MCF 10A (cell line): ENCODE measurements around the gene ST6GALNAC2. TPM values are rescaled to one million over a fixed set of nuclear protein-coding genes. Genes with fewer than 3 reads are reported as not detected.

ENCODE experiments used
- BruUV-seq: library from RNA; stranded (reverse); fragments of 400-500 nt; replicated peaks from 2 replicates; lab custom pipeline; 2021; lab: Mats Ljungman, UMichigan
- CTCF ChIA-PET: fragments of 300-600 bp; sonication (Branson Sonifier 250); formaldehyde crosslinking; extraction: SDS; loops from one replicate; lab custom pipeline; 2021; ENCODE audit warnings: antibody characterized with exemption, inconsistent platforms; lab: Yijun Ruan, JAX
- POLR2A ChIA-PET: fragments of 300-600, 350-650 bp; sonication (Branson Sonifier 250); formaldehyde crosslinking; extraction: SDS; loops from one replicate; lab custom pipeline; 2020; ENCODE audit warnings: antibody characterized with exemption, inconsistent platforms; lab: Yijun Ruan, JAX
- DNase-seq: peaks from one replicate; pipeline ENCODE4 v3.0.0-alpha.2; 2018; ENCODE audit not compliant: unreplicated experiment
- H3K27ac Mint-ChIP-seq: one replicate; pipeline ENCODE4 v1.8.0; 2022; ENCODE audit warnings: mild to moderate bottlenecking, low read depth, mixed read lengths; ENCODE audit not compliant: unreplicated experiment
- H3K27me3 Mint-ChIP-seq: one replicate; pipeline ENCODE4 v1.8.0; 2022; ENCODE audit warnings: mixed read lengths; ENCODE audit not compliant: insufficient read depth, unreplicated experiment
- H3K36me3 Mint-ChIP-seq: one replicate; pipeline ENCODE4 v1.8.0; 2022; ENCODE audit warnings: mild to moderate bottlenecking, moderate library complexity, mixed read lengths; ENCODE audit not compliant: insufficient read depth, unreplicated experiment
- H3K4me1 Mint-ChIP-seq: one replicate; pipeline ENCODE4 v1.8.0; 2022; ENCODE audit warnings: mixed read lengths; ENCODE audit not compliant: insufficient read depth, unreplicated experiment
- H3K4me3 Mint-ChIP-seq: one replicate; pipeline ENCODE4 v1.8.0; 2022; ENCODE audit warnings: mild to moderate bottlenecking, moderate library complexity, mixed read lengths; ENCODE audit not compliant: unreplicated experiment
- H3K9me3 Mint-ChIP-seq: one replicate; pipeline ENCODE4 v1.8.0; 2022; ENCODE audit warnings: mixed read lengths; ENCODE audit not compliant: unreplicated experiment
- intact Hi-C: fragments of 100-400 bp; cut with micrococcal nuclease; formaldehyde crosslinking; loops from 2 replicates; pipeline ENCODE4 v1.14.1; 2022
- total RNA-seq: library from RNA; stranded (reverse); gene quantifications from 2 replicates; pipeline ENCODE4 v1.2.3, GENCODE V29; 2022
- TF ChIP-seq, protein P1 (sequence below): fragments of 200-600 bp; IDR thresholded peaks from one replicate; pipeline ENCODE4 v1.8.0; 2022; ENCODE audit warnings: antibody characterized with exemption, mild to moderate bottlenecking; ENCODE audit not compliant: unreplicated experiment

ST6GALNAC2 gene
- total RNA-seq, 1 experiment from 2014 or later, result 7.7 TPM

DNA sequence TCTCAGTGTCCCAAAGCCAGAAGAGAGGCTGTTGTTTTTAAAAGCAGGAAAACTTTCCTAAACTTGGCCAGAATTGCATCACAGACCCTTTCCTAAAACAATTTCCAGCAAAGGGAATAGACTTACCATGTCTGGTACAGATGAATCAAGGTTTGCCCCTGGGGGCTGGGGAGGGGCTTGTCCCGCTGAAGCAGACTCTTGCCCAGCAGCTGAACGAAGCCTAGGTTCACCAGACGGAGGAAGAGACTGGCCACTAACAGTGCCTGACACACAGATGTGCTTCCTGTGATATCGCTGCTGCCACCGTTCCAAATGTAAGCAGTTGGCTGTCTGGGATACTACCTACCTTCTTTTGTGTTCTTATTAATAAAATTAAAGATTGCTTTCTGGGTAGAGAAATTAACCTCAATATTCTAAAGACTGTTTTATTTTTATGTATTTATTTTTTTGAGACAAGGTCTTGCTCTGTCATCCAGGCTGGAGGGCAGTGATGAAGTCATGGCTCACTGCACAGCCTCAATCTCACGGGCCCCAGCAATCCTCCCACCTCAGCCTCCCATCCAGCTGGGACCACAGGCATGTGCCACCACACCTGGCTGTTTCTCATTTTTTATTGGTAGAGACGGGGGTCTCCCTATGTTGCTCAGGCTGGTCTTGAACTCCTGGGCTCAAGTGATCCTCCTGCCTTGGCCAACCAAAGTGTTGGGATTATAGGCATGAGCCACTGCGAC, 32.3 kb downstream of the ST6GALNAC2 start:
- H3K9me3 Mint-ChIP-seq, result no peaks in the 10 kb centered on the region
- intact Hi-C loops, result loop anchor here (5.0 to 10.0 kb wide), 2 partner anchors 161 to 576 kb away; partner anchors contain the start of genes ACOX1, MXRA7 and TEN1
- peaks cover 19% of the 10 kb centered on the region for H3K36me3 Mint-ChIP-seq
- ChIA-PET CTCF (interaction anchor here (2.7 kb wide), 1 partner anchor 30 kb away, joined by 11 read pairs; no protein-coding TSS in a partner anchor), POLR2A (interaction anchor here (1.0 to 4.5 kb wide), 4 partner anchors 7 to 31 kb away, joined by 3 to 47 read pairs (median 30); a partner anchor contains a TSS)
- no peak for DNase-seq
- H3K27ac Mint-ChIP-seq, result no peak overlapping the region
- TF ChIP-seq, protein P1, sequence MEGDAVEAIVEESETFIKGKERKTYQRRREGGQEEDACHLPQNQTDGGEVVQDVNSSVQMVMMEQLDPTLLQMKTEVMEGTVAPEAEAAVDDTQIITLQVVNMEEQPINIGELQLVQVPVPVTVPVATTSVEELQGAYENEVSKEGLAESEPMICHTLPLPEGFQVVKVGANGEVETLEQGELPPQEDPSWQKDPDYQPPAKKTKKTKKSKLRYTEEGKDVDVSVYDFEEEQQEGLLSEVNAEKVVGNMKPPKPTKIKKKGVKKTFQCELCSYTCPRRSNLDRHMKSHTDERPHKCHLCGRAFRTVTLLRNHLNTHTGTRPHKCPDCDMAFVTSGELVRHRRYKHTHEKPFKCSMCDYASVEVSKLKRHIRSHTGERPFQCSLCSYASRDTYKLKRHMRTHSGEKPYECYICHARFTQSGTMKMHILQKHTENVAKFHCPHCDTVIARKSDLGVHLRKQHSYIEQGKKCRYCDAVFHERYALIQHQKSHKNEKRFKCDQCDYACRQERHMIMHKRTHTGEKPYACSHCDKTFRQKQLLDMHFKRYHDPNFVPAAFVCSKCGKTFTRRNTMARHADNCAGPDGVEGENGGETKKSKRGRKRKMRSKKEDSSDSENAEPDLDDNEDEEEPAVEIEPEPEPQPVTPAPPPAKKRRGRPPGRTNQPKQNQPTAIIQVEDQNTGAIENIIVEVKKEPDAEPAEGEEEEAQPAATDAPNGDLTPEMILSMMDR, result no peak
- H3K4me1 Mint-ChIP-seq, result peaks cover 14% of the 10 kb centered on the region
- no TSS peak for BruUV-seq
- no peaks in the 10 kb centered on the region for H3K27me3 Mint-ChIP-seq
- no peak overlapping the region for H3K4me3 Mint-ChIP-seq

DNA sequence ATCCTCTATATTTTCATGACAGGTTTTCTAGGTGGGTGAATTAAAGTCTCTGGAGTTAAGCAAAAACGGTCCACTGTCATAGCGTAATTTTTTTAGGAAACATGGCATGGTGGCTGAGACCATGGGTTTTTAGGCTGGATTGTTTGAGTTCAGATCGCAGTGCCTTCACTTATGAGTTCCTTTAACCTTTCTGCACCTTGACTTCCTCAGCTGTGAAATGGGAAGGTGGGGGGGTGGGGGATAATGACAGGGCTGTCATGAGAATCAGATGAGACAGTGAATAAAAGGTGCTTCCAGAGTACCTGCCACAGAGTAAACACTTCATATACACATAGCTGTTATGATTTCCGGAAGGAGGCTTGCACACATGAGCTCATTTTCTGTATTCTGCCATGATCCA, 34.0 kb downstream of the ST6GALNAC2 start:
- Mint-ChIP-seq H3K4me3 (no peak overlapping the region), H3K27me3 (no peaks in the 10 kb centered on the region), H3K36me3 (peaks cover 2% of the 10 kb centered on the region), H3K9me3 (no peaks in the 10 kb centered on the region), H3K27ac (peak overlapping the region; percentile 68), H3K4me1 (peaks cover 14% of the 10 kb centered on the region)
- BruUV-seq, result no TSS peak
- ChIA-PET CTCF (interaction anchor here (2.7 to 2.9 kb wide), 2 partner anchors 22 to 29 kb away, joined by 9 to 11 read pairs; no protein-coding TSS in a partner anchor), POLR2A (interaction anchor here (0.6 to 4.5 kb wide), 31 partner anchors 8 to 577 kb away, joined by 3 to 47 read pairs (median 5); partner anchors contain the start of genes METTL23, MFSD11, PRPSAP1 and RHBDF2)
- DNase-seq, result no peak
- intact Hi-C loops, result loop anchor here (5.0 to 10.0 kb wide), 2 partner anchors 163 to 574 kb away; partner anchors contain the start of genes ACOX1, MXRA7 and TEN1
- TF ChIP-seq, protein P1, result no peak

DNA sequence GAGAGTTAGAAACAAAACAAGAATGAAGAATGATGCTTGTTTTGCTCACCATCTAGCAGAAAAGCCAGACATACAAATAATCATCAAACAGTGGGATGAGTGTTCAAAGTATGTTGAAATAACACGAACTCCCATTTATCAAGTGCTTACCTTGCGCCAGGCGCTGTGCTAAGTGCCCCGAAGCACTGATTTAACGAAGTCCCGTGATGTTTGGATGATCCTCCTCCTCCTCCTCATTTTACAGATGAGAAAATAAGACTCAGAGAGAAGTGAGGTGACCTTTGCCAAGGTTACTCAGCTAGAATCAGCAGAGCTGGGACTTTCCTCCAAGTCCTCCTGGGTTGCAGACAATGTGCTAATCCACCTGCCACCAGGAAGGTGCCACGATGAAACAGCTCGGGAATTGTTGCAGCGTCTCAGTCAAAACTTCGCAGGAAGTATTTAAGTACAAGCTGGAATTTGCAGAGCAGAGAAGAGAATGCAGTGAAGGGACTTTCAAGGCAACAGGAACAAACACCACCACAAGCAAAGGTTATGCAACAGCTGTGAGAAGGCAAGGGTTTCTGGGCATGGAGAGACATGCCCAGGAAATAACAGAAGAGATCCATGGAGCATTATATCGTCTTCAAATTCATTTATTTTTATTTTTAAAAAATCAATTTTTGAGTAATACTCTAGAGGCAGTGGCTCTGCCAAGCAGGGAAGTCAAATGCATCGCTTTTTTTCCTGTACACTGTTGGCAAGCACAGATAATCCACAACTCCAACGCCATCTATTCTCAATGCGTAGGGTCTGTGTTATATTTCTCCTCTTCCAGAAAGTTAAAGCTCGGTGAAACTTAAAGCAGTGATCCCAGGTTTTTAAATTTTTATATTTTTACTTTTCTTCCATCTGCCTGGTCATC, 34.7 kb downstream of the ST6GALNAC2 start:
- TF ChIP-seq, protein P1, result no peak
- intact Hi-C loops, result loop anchor here (5.0 to 10.0 kb wide), 2 partner anchors 164 to 574 kb away; partner anchors contain the start of genes ACOX1, MXRA7 and TEN1
- Mint-ChIP-seq H3K9me3 (no peaks in the 10 kb centered on the region), H3K36me3 (no peaks in the 10 kb centered on the region), H3K27me3 (no peaks in the 10 kb centered on the region), H3K27ac (peak overlapping the region; percentile 68), H3K4me3 (peak overlapping the region; percentile 56), H3K4me1 (peaks cover 14% of the 10 kb centered on the region)
- peak; percentile 84 for DNase-seq
- POLR2A ChIA-PET, result interaction anchor here (0.6 to 4.5 kb wide), 31 partner anchors 7 to 197 kb away, joined by 3 to 47 read pairs (median 5); partner anchors contain the start of genes METTL23, MFSD11, PRPSAP1 and RHBDF2
- TSS peak; percentile 94 for BruUV-seq
- CTCF ChIA-PET, result interaction anchor here (0.6 to 2.9 kb wide), 5 partner anchors 22 to 91 kb away, joined by 3 to 11 read pairs (median 3); no protein-coding TSS in a partner anchor
